ENCODE data around the gene CASP3.
"Not testable (repeated sequence)": the region's sequence is repeated elsewhere in the genome, so short reads cannot be mapped to it uniquely, and the experiment has no call there.

GRCh38 chr4:184607429-184607828 is 41.8 kb downstream of the CASP3 start:
- TF ChIP-seq POLR2B (IDR thresholded peaks at IDR 0.05; ENCODE audit: low read depth, partially characterized antibody); CTCF (IDR thresholded peaks at IDR 0.05 in 2 of 3, conservative IDR thresholded peaks at IDR 0.05 in 1 of 3; ENCODE audit: insufficient read depth in 2 of 3, low read depth in 1 of 3, low read length in 3 of 3); MAX (CRISPR knock-in tag; IDR thresholded peaks at IDR 0.05); PHB (CRISPR knock-in tag; IDR thresholded peaks at IDR 0.05); ZFPM2 (CRISPR knock-in tag; IDR thresholded peaks at IDR 0.05); CHD2 (IDR thresholded peaks at IDR 0.05; ENCODE audit: low read depth, low read length); NKRF (IDR thresholded peaks at IDR 0.05; ENCODE audit: borderline replicate concordance); STAT6 (CRISPR knock-in tag; IDR thresholded peaks at IDR 0.05); ARID3B (CRISPR knock-in tag; IDR thresholded peaks at IDR 0.05; ENCODE audit: borderline replicate concordance); RBM34 (IDR thresholded peaks at IDR 0.05; ENCODE audit: borderline replicate concordance, insufficient read depth, low read length); UBTF (IDR thresholded peaks at IDR 0.05; ENCODE audit: borderline replicate concordance in 1 of 2, low read depth in 2 of 2, low read length in 2 of 2); CLOCK (CRISPR knock-in tag; IDR thresholded peaks at IDR 0.05; ENCODE audit: borderline replicate concordance): not testable (repeated sequence)
